DMS 273 (cell line): ENCODE data around the gene PCDHA12.
"Not testable (repeated sequence)": the region's sequence is repeated elsewhere in the genome, so short reads cannot be mapped to it uniquely, and the experiment has no call there.

Experiments used
- DNase-seq: peaks from one replicate; lab custom pipeline; 2025; ENCODE audit not compliant: unreplicated experiment; lab: John Stamatoyannopoulos, UW

The PCDHA12 gene

DNA sequence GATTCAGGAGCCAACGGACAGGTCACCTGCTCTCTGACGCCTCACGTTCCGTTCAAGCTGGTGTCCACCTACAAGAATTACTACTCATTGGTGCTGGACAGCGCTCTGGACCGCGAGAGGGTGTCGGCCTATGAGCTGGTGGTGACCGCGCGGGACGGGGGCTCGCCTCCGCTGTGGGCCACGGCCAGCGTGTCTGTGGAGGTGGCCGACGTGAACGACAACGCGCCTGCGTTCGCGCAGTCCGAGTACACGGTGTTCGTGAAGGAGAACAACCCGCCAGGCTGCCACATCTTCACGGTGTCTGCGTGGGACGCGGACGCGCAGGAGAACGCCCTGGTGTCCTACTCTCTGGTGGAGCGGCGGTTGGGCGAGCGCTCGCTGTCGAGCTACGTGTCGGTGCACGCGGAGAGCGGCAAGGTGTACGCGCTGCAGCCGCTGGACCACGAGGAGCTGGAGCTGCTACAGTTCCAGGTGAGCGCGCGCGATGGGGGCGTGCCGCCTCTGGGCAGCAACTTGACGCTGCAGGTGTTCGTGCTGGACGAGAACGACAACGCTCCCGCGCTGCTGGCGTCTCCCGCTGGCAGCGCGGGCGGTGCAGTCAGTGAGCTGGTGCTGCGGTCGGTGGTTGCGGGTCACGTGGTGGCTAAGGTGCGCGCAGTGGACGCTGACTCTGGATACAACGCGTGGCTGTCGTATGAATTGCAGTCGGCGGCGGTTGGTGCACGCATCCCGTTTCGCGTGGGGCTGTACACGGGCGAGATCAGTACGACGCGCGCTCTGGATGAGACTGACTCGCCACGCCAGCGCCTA lies 17.7 kb upstream of the PCDHA12 start:
- no peak for DNase-seq

DNA sequence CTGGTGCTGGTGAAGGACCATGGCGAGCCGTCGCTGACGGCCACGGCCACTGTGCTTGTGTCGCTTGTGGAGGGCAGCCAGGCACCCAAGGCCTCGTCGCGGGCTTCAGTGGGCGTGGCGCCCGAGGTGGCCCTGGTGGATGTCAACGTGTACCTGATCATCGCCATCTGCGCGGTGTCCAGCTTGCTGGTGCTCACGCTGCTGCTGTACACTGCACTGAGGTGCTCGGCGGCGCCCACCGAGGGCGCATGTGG lies 17.2 kb upstream of the PCDHA12 start:
- DNase-seq = no peak

DNA sequence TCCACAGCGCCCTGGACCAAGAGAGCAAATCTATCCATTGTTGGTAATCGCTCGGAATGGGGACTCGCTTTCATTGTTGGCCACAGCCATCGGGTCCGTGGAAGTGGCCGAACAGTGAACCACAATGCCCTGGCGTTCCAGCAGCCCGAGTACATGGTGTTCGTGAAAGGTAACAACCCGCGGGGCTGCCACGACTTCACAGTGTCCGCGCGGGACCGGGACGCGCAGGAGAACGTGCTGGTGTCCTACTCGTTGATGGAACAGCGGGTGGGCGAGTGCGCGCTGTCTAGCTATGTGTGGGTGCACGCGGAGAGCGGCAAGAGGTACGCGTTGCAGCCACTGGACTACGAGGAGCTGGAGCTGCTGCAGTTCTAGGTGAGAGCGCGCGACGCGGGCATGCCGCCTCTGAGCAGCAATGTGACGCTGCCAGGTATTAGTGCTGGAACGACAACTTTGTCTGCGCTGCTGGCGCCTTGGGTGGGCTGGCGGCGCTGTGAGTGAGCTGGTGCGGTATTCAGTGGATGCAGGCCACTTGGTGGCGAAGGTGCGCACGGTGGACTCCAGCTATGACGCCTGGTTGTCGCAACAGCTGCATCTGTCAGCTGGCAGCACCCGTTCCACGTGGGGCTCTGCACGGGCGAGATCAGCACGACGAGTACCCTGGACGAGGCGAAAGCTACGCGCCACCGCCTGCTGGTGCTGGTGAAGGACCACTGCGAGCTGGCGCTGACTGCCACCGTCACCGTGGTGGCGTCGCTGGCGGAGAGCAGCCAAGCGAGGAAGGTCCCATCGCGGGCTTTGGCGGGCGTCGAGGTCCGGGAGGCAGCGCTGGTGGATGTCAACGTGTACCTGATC lies 12.4 kb upstream of the PCDHA12 start:
- no peak for DNase-seq

DNA sequence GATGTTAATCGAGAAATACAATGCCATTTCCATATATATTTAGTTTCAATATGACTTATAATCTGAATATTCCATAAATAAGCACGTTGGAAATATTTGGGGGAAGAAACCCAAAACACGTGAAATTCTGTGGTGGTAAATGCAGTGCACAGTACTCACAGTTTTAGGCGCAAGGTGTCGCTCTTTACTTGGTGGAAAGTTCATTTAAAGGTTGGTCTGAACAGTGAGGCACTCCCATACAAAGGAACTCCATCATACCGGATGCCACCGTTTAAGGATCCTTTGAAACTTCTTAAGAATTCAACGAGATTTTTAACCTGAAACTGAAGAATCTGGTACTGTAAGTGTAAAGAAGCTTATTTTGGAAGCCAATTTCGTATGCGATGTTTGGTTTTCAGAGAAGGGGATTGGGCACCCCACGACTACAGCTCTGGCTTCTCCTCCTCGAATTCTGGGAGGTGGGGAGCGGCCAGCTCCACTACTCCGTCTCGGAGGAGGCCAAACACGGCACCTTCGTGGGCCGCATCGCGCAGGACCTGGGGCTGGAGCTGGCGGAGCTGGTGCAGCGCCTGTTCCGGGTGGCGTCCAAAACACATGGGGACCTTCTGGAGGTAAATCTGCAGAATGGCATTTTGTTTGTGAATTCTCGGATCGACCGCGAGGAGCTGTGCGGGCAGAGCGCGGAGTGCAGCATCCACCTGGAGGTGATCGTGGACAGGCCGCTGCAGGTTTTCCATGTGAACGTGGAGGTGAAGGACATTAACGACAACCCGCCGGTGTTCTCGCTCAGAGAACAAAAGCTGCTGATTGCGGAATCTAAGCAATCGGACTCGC lies 6.2 kb upstream of the PCDHA12 start, which contains the start of gene PCDHA11:
PCDHA11 (plus strand) TSS at position 237 of the 834 bp plus-strand sequence; CDS start at position 384, 147 bp downstream.
- DNase-seq = peak; percentile 83

DNA sequence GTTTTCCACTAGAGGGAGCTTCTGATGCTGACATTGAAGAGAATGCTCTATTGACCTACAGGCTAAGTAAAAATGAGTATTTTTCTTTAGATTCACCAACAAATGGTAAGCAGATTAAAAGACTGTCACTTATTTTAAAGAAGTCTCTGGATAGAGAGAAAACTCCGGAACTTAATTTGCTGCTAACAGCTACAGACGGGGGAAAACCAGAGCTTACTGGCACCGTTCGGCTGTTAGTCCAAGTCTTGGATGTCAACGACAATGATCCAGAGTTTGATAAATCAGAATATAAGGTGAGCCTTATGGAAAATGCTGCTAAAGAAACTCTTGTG lies 5.6 kb upstream of the PCDHA12 start:
- DNase-seq = no peak

DNA sequence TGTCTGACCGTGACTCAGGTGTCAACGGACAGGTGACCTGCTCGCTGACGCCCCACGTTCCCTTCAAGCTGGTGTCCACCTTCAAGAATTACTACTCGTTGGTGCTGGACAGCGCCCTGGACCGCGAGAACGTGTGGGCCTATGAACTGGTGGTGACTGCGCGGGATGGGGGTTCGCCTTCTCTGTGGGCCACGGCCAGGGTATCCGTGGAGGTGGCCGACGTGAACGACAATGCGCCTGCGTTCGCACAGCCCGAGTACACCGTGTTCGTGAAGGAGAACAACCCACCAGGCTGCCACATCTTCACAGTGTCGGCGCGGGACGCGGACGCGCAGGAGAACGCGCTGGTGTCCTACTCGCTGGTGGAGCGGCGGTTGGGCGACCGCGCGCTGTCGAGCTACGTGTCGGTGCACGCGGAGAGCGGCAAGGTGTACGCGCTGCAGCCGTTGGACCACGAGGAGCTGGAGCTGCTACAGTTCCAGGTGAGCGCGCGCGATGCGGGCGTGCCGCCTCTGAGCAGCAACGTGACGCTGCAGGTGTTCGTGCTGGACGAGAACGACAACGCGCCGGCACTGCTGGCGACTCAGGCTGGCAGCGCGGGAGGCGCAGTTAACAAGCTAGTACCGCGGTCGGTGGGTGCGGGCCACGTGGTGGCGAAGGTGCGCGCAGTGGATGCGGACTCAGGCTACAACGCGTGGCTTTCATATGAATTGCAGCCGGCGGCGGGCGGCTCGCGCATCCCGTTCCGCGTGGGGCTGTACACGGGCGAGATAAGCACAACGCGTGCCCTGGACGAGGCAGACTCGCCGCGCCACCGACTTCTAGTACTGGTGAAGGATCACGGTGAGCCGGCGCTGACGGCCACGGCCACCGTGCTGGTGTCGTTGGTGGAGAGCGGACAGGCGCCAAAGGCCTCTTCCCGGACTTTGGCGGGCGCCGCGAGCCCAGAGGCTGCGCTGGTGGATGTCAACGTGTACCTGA lies 4.6 kb upstream of the PCDHA12 start:
- no peak for DNase-seq

DNA sequence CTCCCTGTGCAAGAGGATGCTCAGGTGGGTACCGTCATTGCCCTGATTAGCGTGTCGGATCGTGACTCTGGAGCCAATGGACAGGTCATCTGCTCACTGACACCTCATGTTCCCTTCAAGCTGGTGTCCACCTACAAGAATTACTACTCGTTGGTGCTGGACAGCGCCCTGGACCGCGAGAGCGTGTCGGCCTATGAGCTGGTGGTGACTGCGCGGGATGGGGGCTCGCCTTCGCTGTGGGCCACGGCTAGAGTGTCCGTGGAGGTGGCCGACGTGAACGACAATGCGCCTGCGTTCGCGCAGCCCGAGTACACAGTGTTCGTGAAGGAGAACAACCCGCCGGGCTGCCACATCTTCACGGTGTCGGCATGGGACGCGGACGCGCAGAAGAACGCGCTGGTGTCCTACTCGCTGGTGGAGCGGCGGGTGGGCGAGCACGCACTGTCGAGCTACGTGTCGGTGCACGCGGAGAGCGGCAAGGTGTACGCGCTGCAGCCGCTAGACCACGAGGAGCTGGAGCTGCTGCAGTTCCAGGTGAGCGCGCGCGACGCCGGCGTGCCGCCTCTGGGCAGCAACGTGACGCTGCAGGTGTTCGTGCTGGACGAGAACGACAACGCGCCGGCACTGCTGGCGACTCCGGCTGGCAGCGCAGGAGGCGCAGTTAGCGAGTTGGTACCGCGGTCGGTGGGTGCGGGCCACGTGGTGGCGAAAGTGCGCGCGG lies 1.6 kb downstream of the PCDHA12 start:
- DNase-seq = not testable (repeated sequence)

DNA sequence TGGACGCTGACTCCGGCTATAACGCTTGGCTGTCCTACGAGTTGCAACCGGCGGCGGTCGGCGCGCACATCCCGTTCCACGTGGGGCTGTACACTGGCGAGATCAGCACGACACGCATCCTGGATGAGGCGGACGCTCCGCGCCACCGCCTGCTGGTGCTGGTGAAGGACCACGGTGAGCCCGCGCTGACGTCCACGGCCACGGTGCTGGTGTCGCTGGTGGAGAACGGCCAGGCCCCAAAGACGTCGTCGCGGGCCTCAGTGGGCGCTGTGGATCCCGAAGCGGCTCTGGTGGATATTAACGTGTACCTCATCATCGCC lies 2.1 kb downstream of the PCDHA12 start:
- no peak for DNase-seq

DNA sequence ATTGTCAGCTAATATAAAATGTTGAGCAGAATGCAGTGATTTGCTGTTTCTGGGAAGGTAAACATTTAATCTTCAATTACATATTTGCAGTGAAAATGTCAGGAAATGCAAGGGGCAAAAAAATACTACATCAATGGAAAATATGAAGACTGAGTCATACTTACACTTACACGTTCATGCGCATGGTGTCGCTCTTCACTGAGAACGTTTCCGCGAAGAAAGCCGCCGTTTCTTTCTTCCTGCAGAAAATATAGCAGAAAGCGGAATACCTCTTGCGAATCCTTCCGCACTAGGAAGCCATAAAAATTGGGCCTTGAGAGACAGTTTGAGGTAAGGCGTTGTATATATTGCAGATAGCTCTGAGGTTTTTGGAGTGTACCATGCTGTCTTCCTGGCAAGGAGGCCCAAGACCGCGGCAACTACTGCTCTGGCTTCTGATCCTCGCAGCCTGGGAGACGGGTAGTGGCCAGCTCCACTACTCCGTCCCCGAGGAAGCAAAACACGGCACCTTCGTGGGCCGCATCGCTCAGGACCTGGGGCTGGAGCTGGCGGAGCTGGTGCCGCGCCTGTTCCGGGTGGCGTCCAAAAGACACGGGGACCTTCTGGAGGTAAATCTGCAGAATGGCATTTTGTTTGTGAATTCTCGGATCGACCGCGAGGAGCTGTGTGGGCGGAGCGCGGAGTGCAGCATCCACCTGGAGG lies 6.9 kb downstream of the PCDHA12 start, which contains the start of gene PCDHA13:
PCDHA13 (plus strand) TSS at position 236 of the 702 bp plus-strand sequence; CDS start at position 381, 145 bp downstream.
- DNase-seq = peak; percentile 76

DNA sequence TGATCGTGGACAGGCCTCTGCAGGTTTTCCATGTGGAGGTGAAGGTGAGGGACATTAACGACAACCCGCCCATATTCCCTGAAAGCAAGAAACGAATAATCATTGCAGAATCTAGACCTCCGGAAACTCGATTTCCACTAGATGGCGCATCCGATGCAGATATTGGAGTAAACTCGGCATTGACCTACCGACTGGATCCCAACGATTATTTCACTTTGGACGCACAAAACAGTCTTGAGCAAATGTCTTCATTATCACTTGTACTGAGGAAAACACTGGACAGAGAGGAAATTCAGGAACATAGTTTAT lies 7.4 kb downstream of the PCDHA12 start:
- DNase-seq = peak; percentile 69

DNA sequence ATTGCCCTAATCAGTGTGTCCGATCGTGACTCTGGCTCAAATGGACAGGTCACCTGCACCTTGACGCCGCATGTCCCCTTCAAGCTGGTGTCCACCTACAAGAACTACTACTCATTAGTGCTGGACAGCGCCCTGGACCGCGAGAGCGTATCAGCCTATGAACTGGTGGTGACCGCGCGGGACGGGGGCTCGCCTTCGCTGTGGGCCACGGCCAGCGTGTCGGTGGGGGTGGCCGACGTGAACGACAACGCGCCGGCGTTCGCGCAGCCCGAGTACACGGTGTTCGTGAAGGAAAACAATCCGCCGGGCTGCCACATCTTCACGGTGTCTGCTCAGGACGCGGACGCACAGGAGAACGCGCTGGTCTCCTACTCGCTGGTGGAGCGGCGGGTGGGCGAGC lies 8.3 kb downstream of the PCDHA12 start:
- no peak for DNase-seq

DNA sequence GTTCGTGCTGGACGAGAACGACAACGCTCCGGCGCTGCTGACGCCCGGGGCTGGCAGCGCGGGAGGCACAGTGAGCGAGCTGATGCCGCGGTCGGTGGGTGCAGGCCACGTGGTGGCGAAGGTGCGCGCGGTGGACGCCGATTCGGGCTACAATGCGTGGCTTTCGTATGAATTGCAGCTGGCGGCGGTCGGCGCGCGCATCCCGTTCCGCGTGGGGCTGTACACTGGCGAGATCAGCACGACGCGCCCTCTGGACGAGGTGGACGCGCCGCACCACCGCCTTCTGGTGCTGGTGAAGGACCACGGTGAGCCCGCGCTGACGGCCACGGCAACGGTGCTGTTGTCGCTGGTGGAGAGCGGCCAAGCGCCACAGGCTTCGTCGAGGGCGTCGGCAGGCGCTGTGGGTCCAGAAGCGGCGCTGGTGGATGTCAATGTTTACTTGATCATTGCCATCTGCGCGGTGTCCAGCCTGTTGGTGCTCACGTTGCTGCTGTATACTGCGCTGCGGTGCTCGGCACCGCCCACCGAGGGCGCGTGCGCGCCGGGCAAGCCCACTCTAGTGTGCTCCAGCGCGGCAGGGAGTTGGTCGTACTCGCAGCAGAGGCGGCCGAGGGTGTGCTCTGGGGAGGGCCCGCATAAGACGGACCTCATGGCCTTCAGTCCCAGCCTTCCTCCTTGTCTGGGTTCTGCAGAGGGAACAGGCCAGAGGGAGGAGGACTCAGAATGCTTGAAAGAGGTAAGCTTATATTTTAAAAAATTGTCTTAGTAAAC lies 9.0 kb downstream of the PCDHA12 start:
- DNase-seq = no peak

DNA sequence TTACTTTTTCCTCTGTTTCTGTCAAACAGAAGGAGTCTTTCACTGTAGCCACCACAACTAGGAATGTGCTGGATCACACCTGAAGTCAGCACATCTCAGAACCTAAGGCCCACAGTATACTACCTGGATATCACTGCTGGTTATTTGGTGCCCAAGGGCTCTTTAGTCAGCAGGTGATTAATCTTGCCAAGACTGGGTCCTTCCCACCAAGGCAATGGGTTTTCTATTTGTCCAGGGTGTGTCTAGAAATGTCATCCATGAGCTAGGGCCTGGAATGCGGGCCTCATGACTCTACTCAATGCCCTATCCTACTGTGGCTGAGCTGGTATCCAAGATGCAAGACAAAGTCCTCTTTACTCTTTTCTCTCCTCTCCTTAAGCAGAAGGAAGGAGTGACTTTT lies 41.2 kb downstream of the PCDHA12 start:
- DNase-seq = no peak

DNA sequence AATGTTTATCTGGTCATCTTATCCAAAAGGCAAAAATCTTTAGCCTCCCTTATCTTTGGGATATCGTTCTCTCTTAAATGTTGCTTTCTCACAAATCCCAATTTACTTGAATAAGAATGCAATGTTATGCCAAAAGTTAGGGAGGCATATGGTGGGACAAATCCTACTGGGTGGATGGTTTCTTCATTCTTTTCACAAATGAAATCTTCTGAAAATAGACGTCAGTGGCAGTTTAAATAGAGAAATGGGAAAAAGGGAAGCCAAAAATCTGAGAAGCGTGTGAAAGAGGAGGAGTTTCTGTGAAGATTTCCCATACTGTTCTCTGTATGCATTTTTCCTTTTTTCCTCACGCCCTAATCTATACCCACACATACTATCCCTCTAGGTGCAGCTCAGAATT lies 48.5 kb downstream of the PCDHA12 start:
- DNase-seq = no peak

DNA sequence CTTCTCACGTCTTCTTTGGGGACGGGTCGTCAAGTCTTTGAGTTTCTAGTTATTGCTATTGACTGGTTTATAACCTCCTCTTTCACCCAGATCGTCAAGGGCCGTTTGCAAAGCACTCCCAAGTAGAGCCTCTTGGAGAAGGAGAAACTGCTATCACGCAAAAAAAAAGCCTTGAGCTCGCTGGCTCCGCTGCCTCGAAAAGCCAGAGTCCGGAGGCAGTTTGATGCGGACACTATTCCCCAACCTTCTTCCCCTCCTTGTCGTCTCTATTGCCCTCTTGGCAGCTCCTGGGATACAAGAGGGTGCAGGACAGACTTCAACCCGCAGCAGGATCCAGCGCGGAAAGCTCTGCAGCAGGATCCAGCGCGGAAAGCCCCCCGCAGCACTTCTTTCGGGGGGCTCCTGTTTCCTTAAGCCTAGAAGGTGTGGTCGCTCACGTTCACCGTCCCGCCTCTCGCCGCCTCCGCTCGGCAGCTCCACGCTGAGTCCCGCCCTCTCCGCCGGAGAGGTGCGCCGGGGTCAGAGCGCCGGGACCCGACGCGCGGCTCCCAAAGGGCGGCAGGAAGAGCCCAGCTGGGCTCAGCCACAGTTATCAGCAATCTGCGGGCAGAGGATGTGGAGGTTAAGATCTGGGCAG lies 50.8 kb downstream of the PCDHA12 start, which contains the start of gene PCDHAC1:
PCDHAC1 (plus strand) TSS at position 494 of the 637 bp plus-strand sequence. CDS start 594 bp downstream, outside the sequence.
- peak; percentile 89 for DNase-seq

DNA sequence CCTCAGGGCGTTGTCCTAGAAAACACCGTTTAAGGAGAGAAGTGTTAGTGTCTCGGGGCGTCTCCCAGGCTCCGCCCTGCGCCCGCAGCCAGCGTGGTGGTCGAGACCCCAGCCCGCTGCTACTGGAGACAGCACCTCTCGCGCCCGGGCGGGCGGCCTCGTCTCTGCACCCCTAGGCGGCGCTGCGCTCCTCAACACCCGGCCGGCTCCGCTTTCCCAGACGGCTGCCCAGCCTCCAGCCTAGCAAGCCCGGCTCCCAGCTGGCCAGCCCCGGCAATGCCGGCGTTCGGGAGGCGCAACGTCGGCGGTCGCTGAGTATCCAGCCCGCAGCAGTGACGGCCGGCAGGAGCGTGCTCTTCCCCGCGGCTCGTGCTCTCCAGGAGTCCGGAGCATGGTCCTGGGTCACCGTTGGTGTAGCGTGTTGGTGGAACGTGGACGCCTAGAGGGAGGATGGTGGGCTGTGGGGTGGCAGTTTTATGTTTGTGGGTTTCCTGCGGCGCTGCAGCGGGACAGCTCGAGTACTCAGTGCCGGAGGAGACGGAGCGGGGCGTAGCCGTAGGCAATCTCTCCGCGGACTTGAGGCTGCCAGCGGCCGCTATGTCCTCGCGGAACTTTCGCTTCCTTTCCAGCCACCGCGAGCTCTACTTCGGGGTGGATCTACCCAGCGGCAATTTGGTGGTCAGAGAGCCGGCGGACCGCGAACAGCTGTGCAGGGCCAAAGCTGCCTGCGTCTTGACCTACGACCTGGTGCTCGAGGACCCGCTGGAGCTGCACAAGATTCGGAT lies 51.5 kb downstream of the PCDHA12 start:
- peak; percentile 97 for DNase-seq

DNA sequence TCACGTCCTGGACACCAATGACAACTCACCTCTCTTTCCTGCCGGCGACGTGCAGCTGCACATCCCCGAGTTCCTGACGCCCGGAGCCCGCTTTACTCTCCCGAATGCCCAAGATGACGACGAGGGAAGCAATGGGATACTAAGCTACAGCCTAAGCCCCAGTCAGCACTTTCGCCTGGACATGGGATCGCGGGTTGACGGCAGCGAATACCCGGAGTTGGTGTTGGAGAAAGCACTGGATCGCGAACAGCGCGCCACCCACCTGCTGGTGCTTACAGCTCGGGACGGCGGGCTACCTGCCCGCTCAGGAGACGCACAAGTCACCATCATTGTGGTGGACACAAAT lies 52.1 kb downstream of the PCDHA12 start:
- DNase-seq = peak; percentile 54
